GM12801 (cell line): Measurements from ENCODE around the gene CD151.

Experiments used
- TF ChIP-seq, protein P1 (sequence below): IDR thresholded peaks from one replicate; pipeline ENCODE4 v1.5.1; 2011; ENCODE audit warnings: control low read depth; ENCODE audit not compliant: insufficient read length; ENCODE audit errors: extremely low read depth

Gene CD151

DNA sequence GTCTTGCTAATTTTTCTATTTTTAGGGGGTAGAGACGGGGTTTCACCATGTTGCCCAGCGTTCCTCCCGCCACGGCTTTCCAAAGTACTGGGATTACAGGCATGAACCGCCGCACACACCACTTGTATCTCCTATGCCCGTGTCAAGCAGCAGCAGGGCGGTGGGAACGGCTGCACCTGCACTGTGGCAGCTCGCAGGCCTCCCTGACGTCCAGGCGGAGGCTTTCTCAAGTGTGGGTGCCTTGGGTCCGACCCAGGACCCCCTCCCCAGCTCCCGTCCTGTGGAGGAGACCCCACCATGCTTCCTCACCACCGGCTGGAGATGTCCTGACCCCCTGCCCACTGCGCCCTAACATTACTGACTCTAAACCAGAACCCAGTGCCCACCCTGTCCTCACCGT is 35.6 kb downstream of the CD151 start:
- TF ChIP-seq, protein P1, sequence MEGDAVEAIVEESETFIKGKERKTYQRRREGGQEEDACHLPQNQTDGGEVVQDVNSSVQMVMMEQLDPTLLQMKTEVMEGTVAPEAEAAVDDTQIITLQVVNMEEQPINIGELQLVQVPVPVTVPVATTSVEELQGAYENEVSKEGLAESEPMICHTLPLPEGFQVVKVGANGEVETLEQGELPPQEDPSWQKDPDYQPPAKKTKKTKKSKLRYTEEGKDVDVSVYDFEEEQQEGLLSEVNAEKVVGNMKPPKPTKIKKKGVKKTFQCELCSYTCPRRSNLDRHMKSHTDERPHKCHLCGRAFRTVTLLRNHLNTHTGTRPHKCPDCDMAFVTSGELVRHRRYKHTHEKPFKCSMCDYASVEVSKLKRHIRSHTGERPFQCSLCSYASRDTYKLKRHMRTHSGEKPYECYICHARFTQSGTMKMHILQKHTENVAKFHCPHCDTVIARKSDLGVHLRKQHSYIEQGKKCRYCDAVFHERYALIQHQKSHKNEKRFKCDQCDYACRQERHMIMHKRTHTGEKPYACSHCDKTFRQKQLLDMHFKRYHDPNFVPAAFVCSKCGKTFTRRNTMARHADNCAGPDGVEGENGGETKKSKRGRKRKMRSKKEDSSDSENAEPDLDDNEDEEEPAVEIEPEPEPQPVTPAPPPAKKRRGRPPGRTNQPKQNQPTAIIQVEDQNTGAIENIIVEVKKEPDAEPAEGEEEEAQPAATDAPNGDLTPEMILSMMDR = no peak

DNA sequence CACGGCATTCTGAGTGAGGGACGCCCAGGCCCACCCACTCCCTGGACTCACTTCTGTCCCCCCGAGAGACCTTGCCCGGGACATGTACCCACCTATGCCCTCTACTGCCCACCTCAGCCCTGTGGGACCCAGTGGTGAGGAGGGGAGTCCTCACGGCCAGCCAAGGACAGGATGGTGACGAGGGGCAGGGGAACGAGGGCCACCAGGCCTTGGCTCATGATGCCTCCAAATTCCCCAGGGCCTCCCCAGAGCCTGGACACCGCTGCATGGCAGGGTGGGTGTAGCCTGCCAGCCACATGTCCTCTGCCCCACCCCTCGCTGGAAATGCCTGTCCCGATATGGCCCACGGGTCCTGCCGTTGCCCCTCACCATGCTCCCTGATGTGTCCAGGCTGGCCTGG is 36.0 kb downstream of the CD151 start:
- TF ChIP-seq, protein P1 = no peak

DNA sequence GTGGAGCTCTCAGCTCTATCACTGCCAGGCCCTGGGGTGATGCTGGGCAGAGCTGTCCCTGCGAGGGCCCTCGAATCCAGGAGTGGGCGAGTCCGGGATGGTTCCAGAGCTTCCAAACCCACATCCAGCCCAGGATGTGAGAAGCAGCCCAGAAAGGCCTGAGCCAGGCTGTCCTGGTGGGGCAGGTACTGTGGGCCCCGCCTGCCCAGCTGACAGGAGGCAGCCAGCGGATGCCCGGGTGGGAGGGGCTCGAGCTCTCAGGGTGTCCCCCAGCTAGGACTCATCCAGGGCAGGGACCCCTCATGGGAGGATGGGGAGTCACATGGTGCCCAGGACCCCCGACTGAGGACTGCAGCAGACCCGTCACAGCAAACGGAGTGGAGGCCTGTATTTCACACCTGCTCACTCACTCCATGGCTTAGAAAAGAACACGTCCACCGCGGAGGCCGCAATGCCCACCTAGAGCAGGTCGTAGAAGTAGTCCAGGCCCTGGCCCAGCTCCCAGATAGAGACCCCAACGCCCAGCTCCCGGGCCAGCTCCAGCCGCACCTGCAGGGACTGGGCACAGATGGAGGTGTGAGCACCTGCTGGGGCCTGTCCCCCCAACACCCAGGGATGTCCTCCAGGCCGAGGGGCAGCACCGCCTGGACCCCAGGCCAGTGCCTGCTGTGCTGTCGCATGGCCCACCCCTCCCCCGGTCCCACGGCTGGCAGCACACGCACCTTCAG is 36.8 kb downstream of the CD151 start:
- TF ChIP-seq, protein P1 = no peak

DNA sequence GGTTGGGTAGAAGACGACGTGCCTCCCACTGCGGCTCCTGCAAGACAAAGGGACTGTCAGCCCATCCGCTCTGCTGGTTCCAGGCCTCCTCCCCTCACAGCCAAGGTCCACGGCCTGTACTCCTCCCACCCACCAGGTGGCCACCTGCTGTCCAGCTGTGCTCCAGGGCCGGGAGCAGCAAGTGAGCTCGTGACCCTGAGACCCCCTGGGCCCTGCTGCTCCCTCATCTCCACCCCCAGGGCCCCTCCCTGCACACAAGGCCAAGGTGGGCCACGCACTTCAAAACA is 37.3 kb downstream of the CD151 start:
- TF ChIP-seq, protein P1 = no peak

DNA sequence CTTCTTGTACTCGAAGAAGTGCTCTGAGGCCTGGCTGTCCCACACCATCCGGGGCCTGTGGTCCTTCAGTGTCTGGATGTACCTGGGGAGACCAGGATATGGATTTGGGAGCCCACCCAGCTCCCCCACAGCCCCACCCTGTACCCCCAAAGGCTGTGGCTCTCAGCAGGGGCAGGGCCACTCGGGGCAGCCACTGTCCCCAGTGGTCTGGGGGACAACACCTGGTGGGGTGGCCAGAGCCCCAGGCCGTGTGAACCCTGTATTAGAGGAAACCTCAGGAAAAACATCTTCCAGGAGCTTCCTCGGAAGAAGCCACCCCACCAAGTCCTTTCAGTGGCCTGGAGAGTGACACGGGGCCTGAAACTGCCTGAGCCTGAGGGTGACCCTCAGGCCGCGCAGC is 37.7 kb downstream of the CD151 start:
- TF ChIP-seq, protein P1 = no peak

DNA sequence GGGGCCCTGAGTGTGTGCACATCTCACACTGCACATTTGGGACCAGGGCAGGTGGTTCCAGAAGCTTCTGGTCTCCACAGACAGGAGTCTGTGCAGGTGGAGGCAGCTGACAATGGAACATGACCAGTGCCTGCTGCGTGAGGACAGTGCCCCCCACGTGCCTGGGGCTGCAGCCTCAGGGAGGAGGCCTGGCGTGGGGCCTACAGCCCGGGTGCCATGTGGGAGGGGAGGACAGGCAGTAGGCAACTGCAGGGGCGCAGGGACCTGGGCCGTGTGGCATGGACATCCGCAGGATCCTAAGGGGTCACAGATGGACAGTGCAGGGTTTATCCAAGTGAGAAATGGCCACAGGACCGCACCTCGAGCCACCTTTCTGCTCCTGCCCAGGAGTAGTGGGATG is 38.7 kb downstream of the CD151 start:
- TF ChIP-seq, protein P1 = no peak

DNA sequence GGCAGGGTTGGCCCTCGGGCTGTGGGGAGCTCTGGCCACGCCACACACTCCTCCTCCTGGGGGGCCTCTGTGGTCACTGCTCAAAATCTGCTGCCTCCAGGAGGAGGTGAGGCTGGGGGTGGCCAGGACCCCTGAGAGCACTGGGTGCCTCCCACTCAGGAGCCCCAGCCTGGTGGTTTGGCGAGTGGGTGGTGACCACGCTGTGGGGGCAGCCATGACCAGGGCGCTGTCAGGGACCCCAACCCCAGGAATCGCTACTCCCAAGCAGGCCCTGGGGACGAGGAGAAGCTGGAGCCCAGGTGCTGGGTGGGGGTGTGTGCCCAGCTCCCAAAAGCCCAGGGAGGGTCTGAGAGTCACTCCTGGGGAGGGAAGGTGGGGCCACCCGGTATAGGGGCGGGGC is 40.0 kb downstream of the CD151 start:
- TF ChIP-seq, protein P1 = no peak
